HG02623 (cell line): ENCODE data around the gene HOXC9.

Experiments used
- ATAC-seq: cut with Tn5 transposase; IDR thresholded peaks from one replicate; pipeline ENCODE4 v1.9.1; 2021; ENCODE audit warnings: moderate library complexity; ENCODE audit not compliant: unreplicated experiment

The HOXC9 gene

DNA sequence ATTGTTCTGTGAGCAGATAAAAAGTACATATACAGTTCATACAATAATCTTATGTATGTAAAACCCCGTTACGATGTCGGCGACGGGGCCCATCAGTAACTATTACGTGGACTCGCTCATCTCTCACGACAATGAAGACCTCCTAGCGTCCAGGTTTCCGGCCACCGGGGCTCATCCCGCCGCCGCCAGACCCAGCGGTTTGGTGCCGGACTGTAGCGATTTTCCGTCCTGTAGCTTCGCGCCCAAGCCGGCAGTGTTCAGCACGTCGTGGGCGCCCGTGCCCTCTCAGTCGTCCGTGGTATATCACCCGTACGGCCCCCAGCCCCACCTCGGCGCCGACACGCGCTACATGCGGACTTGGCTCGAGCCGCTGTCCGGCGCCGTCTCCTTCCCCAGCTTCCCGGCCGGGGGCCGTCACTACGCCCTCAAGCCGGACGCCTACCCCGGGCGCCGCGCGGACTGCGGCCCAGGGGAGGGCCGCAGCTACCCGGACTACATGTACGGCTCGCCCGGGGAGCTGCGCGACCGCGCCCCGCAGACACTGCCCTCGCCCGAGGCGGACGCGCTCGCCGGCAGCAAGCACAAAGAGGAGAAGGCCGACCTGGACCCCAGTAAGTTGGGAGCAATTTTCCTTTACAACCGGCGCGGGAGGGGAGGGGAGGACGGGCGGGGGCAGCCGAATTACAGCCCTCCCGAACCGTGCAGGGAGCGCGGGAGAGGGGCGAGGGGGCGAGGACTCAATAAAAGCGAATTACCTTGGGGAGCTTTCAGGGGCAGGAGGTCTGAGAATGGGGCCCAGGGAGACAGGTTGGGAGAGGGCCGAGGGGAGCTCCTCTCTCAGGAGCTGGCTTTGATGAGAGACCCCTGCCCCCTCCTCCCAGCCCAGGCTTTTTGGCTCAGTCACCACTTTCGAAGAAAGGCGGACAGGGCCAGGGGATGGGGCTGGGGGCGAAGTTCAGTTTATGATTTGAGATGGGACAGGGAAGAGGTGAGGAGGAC lies at the start of gene HOXC9:
Gene HOXC9, plus strand, starts transcription at position 46 of the 999 bp plus-strand sequence. Its CDS starts 28 bp downstream, at position 74.
- no peak for ATAC-seq

DNA sequence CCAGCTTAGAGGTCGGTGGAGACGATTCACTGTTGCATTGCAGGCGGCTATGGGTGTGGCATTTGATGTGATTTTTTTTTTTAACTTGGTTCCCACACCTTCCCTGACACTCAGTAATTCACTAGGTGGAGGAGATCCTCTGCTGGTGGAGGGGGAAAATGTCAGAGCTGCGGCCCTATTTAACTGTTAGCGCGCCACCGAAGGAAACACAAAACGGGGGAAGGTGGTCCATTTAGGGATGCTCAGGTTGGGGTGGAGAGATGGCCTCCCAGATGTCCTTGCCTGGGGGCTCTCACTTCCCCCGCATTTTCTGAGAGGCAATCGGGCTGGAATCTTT lies 49.6 kb upstream of the HOXC9 start:
- no peak for ATAC-seq

DNA sequence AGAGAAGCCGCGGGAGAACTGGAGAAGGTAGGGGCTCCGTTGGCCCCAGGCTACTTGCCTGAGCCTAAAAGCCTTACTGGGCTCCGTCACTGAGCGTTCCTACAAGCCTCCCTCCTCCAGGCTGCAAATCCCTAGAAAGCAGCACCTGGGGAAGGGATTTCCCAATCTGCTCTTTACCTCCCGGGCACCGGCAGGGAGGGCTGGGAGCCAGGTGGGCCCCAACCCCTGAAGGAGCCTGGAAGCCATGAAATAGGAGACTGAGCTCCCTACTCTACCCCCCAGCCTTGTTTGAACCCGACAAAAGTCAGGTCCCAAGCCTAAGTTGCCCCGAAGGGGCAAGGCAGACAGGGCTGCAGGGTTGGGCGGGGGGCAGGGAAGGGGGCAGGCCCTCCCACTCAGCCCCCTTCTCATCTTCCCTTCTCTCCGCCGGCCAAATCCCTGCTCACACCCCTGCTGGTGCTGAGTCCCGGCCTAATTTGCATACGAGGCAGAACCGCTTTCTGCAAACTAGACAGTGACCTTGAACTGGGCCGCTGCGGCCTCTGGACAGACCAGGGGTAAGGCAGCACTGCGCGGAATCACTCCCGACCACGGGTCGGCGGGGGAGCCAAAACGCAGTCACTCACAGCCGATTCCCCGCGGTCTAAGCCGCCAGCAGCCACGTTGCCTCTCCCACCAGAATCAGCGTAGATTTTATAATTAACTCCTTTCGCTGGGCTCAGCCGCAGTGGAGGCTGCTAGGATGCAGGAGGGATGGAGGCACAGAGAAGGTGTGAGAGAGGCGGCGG lies 49.0 kb upstream of the HOXC9 start:
- no peak for ATAC-seq

DNA sequence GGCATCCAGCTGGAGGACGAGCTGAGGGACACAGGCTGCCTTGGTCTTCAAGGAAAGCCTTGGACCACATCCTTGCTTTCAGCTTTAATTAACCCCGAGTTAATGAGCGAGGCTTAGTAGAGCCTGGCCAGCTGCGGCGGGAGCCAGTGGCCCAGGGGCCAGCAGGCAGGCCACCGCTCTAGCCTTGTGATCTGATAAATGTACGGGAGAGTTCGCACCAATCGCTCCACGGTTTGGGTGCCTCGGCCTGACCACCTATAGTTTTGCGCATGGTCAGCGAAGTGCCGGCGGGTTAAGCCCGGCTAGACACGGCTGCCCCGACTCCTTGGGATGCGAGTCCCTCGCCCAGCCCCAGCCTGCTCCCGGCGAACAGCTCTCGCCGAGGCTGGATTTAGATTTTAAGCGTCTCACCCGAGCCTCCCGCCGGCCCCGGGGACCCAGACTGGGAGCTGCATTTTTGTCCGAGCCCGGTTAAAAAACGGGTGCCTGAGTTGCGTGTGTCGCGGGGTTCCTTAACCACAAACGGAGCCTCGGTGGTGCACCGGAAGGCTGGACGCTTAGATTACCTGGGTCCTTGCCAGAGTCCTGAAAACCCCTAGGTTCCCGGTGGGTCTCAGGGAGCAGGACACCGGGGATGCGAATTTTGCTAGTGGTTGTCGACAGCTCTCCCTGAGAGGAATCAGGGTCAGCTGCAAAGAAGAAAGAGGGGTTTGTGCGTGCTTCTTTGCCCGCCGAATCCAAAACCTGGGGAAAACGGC lies 48.2 kb upstream of the HOXC9 start:
- no peak for ATAC-seq

DNA sequence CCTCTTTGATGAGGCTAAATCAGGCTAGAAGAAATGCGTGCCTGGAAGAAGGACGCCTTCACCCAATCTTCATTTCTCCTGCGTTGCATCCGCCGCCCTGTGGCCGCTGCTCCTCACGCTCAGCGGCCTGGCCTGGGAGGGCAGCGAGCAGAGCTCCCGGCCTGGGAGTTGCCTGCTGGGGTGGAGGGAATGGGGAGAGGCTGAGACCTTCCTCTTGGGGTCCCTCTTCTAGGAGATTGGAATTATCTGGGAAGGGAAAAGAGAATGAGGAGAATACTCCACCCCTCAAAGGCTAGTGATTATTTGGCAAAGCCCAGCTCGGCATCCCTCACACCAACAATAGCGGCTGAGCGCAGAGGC lies 47.6 kb upstream of the HOXC9 start:
- ATAC-seq = no peak

DNA sequence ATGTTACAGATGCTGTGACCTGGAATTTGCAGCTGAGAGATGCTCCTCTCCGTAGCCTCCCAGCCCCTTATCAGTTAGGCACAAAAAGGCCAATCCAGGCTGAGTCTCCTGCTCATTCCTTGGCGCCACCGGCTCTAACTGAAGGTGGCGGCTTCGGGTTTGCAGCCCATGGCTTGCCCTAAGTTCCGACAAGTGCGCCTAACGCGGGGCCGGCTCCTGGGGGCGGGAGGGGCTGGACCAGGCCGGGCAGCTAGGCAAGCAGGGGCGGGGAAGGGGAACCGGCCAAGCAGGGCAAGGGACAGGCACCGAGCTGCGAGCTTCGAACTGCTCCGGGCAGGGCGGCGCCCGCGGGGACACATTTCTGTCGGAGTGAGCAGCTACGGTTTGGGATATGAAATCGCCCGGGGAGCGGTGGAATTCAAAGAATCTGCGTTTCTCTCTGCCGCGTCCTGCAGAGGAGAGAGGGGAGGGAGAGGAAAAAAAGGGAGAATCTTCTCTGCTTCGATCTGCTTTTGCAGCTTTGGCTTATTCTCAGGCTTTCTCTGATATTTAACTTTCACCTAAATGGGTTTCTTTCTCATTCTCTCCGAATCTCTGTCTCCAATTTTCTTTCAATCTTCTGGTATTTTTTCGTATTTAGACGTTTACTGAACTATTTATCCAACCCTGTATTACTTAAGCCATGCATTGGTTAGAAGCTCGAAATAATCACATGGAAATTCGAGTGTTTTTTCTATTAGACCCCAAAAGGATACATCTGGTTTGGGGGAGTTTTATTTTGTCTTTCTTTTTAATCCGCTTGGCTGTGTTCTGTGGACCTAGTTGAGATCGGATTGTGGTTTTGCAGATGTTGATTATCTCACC lies 46.9 kb upstream of the HOXC9 start:
- ATAC-seq = no peak

DNA sequence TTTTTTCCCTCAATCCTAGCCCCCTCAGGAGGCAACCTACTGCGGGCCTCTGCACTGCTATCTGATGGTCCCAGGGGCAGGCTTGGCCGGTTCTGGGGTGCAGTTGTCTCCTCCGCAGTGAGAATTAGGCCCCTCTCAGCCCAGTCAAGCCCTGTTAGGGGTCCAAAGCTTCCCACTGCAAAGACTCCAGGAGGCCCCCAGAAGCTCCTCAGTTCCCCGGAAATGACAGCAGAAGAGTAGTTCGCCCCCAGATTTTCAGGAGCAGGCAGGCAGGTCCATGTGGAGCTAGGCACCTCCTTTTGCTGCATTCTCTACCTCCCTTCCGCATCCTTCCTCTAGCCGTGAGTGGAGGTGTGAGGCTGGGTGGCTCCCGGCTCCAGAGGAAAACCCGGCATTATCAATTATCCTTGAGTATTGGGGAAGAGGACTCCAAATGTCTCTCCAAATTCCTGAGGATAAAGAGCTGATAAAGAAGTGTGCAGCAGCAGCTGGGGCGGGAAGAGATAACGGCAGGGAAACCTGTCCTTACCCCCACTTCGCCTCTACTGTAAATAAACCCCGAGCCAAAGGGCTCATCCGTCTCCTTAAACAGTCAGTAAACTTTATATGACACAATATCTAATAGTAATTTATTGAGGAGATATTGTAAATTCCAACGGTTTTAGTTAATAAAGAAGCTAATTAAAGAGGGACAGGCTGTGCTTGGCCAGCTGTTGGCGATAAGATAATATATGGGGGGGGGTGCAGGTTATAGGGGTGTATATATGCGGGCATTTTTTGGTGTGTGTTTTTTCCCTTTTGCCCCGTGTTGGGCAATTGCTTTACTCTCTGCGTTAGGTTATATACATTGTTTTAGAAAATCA lies 45.9 kb upstream of the HOXC9 start:
- ATAC-seq = no peak

DNA sequence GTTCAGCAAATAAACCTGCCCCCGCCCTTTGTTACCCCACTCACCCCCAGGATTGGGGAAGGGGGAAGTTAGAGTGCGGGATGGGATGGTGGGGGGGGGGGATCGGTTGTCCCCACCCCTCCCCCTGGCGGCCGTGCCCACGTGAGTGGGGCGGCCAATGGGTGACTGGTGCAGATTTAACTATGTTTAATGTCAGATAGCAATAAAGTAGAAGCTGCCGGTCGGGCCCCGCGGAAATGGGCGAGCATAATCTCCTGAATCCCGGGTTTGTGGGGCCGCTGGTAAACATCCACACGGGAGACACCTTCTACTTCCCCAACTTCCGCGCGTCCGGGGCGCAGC lies 45.3 kb upstream of the HOXC9 start, which contains the start of gene HOXC12:
Gene HOXC12, plus strand, starts transcription at position 210 of the 342 bp plus-strand sequence. Its CDS starts 27 bp downstream, at position 237.
- no peak for ATAC-seq

DNA sequence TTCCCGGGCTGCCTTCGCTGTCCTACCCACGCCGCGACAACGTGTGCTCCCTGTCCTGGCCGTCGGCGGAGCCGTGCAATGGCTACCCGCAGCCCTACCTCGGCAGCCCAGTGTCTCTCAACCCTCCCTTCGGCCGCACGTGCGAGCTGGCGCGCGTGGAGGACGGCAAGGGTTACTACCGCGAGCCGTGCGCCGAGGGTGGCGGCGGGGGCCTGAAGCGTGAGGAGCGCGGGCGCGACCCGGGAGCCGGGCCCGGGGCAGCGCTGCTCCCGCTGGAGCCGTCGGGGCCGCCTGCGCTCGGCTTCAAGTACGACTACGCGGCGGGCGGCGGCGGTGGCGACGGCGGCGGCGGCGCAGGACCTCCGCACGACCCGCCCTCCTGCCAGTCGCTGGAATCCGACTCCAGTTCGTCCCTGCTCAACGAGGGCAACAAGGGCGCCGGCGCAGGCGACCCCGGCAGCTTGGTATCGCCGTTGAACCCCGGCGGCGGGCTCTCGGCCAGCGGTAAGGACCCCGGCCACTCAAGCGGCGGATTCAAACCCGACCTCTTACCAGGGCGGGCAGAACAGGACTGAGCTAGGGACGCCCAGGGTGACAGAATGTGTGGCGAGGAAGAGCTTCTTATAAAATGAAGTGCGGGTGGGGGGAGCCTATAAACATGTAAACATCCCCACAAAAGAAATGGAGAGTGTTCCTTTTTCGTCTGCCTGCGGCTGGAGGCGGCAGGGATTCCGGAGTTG lies 44.8 kb upstream of the HOXC9 start:
- no peak for ATAC-seq

DNA sequence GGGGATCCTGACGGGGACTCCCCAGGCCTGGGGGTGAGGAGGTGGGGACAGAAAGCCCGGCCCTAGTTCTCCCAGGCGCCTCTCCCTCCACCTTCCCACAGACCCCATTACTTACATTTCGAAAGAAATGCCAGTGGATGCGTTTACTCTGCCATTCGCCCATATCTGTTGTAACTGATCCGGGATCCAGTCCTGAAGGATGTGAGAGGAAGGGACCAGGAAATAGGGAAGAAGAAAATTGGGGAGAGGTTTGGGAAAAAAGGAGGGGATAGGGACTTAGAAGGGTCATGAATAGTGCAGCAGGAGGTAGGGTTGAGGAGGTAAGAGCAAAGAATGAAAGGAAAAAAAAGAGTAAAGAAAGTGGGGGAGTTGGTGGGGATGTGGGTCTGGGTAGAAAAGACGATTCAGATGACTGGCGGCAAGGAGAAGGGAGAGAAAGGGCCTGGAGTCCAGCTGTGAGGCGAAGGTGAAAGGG lies 44.1 kb upstream of the HOXC9 start:
- no peak for ATAC-seq

DNA sequence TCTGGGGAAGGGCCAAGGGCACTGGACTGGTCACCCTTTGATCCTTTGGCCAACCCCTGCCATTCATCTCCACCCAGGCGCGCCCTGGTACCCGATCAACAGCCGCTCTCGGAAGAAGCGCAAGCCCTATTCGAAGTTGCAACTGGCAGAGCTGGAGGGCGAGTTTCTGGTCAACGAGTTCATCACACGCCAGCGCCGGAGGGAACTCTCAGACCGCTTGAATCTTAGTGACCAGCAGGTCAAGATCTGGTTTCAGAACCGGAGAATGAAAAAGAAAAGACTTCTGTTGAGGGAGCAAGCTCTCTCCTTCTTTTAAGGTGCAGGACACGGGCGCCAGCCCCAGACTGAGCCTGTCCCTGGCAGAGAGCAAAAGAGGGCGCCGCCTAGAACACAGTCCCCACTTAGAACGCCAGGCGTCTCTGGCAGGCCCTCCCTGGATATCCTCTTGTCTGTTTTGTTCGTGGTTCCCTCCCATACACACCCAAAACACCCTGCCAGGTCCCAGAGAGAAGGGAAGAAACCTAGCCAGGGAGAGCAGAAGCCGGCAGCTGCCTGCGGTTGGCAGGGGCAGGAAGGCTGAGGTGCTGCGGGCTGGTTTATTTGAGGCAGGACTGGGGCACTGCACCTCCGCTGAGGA lies 43.6 kb upstream of the HOXC9 start:
- ATAC-seq = no peak

DNA sequence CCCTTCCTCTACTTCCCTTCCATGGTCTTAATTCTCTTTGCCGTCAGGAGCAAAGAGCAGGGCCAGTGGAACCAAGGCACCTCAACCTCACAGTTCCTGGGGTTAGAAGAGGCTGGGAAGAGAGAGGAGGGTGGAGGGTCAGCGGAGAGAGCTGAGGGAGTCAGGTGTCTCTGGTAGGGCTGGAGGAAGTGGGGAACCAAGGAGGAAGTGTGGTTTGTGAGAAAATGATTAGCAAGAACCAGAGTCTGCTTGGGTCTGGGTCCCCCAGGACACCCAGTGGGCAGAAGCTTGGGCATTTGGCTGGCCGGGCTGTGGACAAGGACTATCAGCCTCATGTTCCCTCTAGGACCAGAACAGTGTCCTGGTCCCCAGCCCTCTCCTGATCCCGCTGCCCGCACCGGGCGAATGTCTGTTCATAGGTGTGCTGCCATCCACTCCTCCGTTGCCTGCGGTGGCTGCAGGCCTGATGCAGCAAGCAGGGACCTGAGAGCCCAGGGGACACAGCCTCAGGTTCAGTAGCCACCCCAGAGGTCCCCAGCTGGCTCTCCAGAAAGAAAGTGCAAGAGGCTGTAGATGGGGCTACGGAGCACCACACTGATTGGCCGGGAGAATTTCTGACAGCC lies 42.9 kb upstream of the HOXC9 start:
- no peak for ATAC-seq

DNA sequence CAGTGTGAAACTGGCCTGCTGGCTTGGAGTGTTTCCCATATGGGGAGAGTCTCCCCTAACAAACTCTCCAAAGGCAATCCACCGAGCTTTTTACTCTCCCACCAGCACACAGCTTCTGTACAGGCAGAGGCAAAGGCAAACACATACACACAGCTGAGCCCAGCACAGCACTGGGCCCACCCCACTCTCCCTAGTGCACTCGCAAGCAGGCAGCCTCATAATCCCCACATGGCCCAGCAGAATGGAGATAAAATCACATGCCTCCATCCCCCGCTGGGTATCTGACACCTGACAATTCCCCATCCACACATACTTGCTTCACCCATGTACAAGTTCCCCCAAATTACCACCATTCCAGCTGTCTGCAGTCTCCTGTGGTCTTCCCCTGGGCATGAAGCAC lies 41.8 kb upstream of the HOXC9 start:
- ATAC-seq = no peak

DNA sequence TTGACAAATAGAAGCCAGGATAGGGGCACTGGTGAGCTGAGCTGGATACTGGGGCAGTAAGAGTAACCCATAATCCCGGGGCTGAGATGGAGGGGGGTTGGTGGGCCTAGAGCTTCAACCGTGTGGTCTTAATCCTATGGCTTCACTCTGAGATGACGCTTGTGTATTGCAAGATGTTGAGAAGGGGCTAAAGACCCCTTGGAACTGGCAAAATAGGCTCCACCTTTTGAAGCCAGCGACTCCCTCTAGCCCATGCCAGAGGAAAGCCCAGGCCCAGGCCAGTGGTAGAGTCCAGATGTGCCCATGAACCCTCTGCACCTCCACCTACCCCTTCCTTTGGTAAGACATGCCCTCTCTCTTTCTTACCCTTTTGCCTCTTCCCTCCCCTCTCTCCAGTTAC lies 40.6 kb upstream of the HOXC9 start:
- no peak for ATAC-seq

DNA sequence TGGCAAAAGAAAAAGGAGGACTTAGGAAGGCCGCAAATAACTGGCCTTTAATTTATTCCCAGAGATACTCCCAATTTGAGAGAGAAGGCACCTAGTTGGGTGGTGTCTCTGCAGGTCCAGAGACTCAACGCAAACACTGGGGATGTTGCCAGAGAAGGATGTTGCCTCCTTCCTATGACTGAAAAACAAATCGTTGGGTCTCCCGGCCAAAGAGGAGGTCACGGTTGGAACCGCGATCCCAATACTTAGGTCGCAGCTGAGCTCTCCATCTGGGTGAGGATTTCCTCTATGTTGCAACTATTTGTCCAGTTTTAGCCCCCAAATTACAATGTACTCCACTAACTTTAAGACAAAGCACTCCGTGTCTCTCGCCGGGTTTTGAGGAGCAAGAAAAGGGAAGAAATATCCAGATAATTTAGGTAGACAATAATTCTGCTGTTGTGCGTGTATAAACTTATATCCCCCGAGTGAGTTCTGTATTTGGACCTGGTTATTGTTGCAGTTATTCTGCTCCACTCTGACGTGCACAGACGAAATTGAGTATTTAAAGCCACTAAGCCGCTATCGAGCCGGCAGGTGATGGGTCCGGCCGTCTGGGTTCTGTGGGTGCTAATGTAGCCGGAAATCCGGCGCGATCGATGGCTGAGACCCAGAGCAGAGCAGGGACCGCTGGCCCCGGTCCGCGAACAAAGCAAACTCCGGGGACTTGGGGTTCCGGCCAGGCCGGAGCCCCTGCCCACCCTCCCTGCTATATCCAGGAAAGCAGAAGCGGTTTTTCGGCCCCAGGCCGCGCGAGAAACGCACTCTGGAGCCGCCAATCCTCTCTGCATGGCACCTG lies 39.6 kb upstream of the HOXC9 start:
- ATAC-seq = no peak

DNA sequence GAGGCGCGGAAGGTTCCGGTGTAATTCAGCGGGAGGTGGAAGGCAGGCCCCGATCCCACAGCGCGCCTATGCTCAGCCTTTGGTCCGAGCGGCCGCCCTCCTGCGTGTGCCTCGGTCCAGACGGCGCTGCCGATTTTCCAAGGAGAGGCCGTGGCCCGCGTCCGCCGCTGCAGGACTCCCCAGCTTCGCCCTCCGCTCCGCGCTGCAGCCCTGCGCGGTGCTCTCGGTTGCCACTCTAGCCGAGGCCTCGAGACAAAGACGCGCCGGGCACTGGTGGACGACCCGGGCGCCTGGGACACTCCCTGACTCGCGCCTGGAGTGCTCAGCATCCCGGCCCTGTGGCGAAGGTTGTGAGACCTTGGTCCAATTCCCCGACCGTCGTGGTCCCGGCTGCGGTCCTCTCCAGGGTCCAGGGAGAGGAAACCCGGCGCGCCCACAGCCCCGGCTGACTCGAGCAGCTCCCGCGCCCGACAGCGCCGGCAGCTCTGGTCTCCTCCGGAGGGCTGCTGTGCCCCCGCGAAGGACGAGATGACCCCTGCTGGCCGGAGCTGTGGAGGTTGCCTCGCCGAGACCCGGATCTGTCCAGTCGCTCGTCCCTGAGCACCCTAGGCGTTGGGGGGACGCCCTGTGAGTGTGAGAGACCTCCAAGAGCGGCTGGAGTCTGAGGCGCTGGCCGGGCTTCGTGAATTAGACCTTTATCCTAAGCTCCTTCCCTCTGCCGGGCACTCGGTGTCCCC lies 38.8 kb upstream of the HOXC9 start:
- no peak for ATAC-seq
